Right lobe of liver (tissue), 6 donors: Measurements from ENCODE around the gene CRISPLD2. TPM values are rescaled to one million over a fixed set of nuclear protein-coding genes. Genes with fewer than 3 reads are reported as not detected.

Source experiments
- ATAC-seq, 4 donors: fragments of 200-7000 bp; cut with Tn5 transposase; one replicate each; pipeline ENCODE4 v1.9.1; 2020; ENCODE audit warnings: mild to moderate bottlenecking in 4 of 4, moderate library complexity in 4 of 4
- DNase-seq, 3 donors: peaks; one replicate each; pipeline ENCODE4 v3.0.0-alpha.2; 2020
- H3K27ac ChIP-seq, 3 donors: fragments of 200-600 bp; one replicate each; pipeline ENCODE4 v1.8.0; 2022
- H3K27me3 ChIP-seq, 2 donors: fragments of 200-600 bp; one replicate each; pipeline ENCODE4 v1.8.0; 2022
- H3K36me3 ChIP-seq, 4 donors: fragments of 200-600 bp; sonication (generic) in 1 of 4; one replicate each; pipeline versions ENCODE4 v1.5.1 to v1.8.0; 2017 to 2022; ENCODE audit warnings: control low read depth in 1 of 4
- H3K4me1 ChIP-seq, 4 donors: fragments of 200-600 bp; sonication (generic) in 1 of 4; one replicate each; pipeline versions ENCODE4 v1.5.1 to v1.8.0; 2017 to 2022; ENCODE audit warnings: control low read depth in 1 of 4
- H3K4me3 ChIP-seq, 3 donors: fragments of 200-600 bp; one replicate each; pipeline ENCODE4 v1.8.0; 2022
- H3K9me3 ChIP-seq, 4 donors: fragments of 200-600 bp; sonication (generic) in 1 of 4; one replicate each; pipeline versions ENCODE4 v1.5.1 to v1.8.0; 2017 to 2022; ENCODE audit warnings: control low read depth in 1 of 4
- POLR2A ChIP-seq: fragments of 450-650 bp; IDR thresholded peaks from one replicate; pipeline ENCODE4 v1.6.1; 2017; ENCODE audit warnings: antibody characterized with exemption, mild to moderate bottlenecking
- WGBS: methylation state at CpG from one replicate; pipeline ENCODE4 v1.1.6; 2018; ENCODE audit warnings: low coverage, low lambda C conversion rate; ENCODE audit not compliant: insufficient coverage; ENCODE audit errors: missing lambda C conversion rate; 5-methylcytosine and 5-hydroxymethylcytosine counted together
- intact Hi-C, 2 donors: fragments of 100-400 bp; cut with DNase I; formaldehyde crosslinking; loops; one replicate each; pipeline versions ENCODE4 v1.11.2 to v1.14.1; 2022
- total RNA-seq, 6 experiments: library from RNA; depleted of rRNA in 2 of 6; stranded (reverse); fragments of >200 nt in 2 of 6; fragmentation: NEBNext Ultra II Directional in 3 of 6; extraction: Animal tissue kit (Norgen Biotek cat#: 25700) in 3 of 6; gene quantifications; one replicate each; pipeline versions ENCODE4 v1.1.0 to v1.2.4, GENCODE V29; 2016 to 2023
- TF ChIP-seq, protein P1 (sequence below), 4 donors: fragments of 200-600 bp in 3 of 4; fragments of 450-650 bp in 1 of 4; IDR thresholded peaks; one replicate each; pipeline versions ENCODE4 v1.5.1 to v1.8.0; 2016 to 2022; ENCODE audit warnings: antibody characterized with exemption in 4 of 4, mild to moderate bottlenecking in 2 of 4
- donor health status: DM: no; HTN: yes; CAD: no.
- donor health status: DM: no; HTN: no; CAD: no.
- donor health status: DM: no; HTN: no; CAD: no.
- donor health status: DM: no; HTN: yes; CAD: no.
- donor health status: DM: no; HTN: yes; CAD: no.

The CRISPLD2 gene
- total RNA-seq, 6 experiments from 2014 or later = 2.9 to 14.8 (median 8.9) TPM

DNA sequence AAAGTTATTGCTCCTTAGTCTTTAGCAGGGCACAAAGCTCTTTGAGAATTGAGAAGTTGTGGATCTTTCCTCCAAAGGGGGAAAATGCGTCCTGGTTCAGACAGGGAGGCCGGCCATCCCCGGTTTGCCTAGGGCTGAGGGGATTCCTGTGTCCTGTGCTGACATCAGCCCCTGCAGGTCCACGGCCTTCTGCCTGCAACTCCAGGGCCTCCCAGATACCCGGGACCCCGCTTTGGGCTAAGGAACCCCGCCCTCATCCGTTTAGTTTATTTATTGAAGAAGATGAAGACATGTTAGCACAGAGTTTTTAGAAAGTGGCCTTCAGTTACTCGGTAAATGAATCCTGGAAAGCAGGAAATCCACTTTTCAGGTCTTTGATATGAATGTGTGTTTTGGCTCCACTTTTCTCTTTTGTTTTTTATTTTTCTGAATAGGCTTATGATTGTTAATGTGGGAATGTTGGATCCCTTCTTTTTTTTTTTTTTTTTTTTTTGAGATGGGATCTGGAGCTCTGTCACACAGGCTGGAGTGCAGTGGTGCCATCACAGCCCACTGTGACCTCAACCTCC, 65.6 kb downstream of the CRISPLD2 start:
- TF ChIP-seq, protein P1, sequence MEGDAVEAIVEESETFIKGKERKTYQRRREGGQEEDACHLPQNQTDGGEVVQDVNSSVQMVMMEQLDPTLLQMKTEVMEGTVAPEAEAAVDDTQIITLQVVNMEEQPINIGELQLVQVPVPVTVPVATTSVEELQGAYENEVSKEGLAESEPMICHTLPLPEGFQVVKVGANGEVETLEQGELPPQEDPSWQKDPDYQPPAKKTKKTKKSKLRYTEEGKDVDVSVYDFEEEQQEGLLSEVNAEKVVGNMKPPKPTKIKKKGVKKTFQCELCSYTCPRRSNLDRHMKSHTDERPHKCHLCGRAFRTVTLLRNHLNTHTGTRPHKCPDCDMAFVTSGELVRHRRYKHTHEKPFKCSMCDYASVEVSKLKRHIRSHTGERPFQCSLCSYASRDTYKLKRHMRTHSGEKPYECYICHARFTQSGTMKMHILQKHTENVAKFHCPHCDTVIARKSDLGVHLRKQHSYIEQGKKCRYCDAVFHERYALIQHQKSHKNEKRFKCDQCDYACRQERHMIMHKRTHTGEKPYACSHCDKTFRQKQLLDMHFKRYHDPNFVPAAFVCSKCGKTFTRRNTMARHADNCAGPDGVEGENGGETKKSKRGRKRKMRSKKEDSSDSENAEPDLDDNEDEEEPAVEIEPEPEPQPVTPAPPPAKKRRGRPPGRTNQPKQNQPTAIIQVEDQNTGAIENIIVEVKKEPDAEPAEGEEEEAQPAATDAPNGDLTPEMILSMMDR (IDR thresholded peaks at IDR 0.05) = no peak
- no peak for TF ChIP-seq POLR2A
- Histone ChIP-seq H3K27me3 (no peaks in the 10 kb centered on the region), H3K9me3 (no peaks in the 10 kb centered on the region), H3K36me3 (no peaks in the 10 kb centered on the region), H3K27ac (no peak overlapping the region), H3K4me3 (no peak overlapping the region), H3K4me1 (no peaks in the 10 kb centered on the region)
- 53% methylated on average over 6 of the region's 9 CpGs for WGBS
- intact Hi-C loops = no loop called here
- DNase-seq (no peak), ATAC-seq (peak in 2 of 4 donors; percentile 23 to 41)

DNA sequence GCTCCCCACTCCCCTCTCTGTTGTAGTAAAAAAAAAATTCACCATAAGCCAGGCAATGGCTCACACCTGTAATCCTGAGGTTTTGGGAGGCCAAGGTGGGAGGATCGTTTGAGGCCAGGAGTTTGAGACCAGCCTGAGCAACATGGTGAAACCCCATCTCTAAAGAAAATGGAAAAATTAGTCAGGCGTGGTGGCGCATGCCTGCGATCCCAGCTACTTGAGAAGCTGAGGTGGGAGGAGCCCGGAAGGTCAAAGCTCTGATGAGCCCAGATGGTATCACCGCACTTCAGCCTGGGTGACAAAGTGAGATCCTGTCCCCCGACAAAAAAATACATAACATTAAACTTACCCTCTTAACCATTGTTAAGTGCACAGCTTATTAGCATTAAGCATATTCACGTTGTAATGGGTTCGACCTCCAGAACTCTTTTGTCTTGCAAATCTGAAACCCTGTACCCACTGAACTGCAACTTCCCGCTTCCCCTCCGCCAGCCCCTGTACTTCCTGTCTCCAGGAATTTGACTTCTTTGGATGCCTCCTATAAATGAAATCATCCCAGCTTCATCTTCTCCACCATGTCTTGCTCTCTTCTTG, 66.8 kb downstream of the CRISPLD2 start:
- Histone ChIP-seq H3K4me3 (no peak overlapping the region), H3K36me3 (no peaks in the 10 kb centered on the region), H3K27ac (no peak overlapping the region), H3K9me3 (no peaks in the 10 kb centered on the region), H3K27me3 (no peaks in the 10 kb centered on the region), H3K4me1 (no peaks in the 10 kb centered on the region)
- no peak for TF ChIP-seq POLR2A
- TF ChIP-seq, protein P1 (IDR thresholded peaks at IDR 0.05) = no peak
- intact Hi-C loops = no loop called here
- 82% methylated on average over 5 of the region's 11 CpGs for WGBS
- ATAC-seq (no peak), DNase-seq (no peak)

DNA sequence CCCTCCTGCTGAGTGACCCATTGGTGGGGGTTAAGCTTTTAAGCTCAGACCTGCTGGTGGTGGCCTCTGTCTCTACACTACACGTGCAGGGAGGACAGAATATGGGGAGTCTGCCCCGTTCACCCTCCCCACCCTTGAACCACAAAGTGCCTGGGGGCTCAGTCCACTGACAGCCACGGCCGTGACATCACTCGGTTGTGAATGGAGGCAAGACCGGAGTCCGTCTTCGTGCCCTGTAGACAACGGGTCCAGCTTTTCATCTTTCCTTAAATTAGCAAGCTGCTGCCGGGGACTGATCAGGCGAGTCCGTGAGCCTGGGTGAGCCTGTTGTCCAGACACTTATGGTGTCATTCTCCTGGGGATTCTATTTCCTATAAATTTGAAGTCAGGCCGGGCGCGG, 67.4 kb downstream of the CRISPLD2 start:
- no peaks in the 10 kb centered on the region for H3K9me3 ChIP-seq
- H3K36me3 ChIP-seq = no peaks in the 10 kb centered on the region
- H3K4me1 ChIP-seq = no peaks in the 10 kb centered on the region
- intact Hi-C loops = no loop called here
- no peak overlapping the region for H3K4me3 ChIP-seq
- no peak overlapping the region for H3K27ac ChIP-seq
- ATAC-seq = no peak
- WGBS = 100% methylated on average over 2 of the region's 15 CpGs
- no peak for DNase-seq
- H3K27me3 ChIP-seq = no peaks in the 10 kb centered on the region
- TF ChIP-seq POLR2A = no peak
- TF ChIP-seq, protein P1 (IDR thresholded peaks at IDR 0.05) = no peak

DNA sequence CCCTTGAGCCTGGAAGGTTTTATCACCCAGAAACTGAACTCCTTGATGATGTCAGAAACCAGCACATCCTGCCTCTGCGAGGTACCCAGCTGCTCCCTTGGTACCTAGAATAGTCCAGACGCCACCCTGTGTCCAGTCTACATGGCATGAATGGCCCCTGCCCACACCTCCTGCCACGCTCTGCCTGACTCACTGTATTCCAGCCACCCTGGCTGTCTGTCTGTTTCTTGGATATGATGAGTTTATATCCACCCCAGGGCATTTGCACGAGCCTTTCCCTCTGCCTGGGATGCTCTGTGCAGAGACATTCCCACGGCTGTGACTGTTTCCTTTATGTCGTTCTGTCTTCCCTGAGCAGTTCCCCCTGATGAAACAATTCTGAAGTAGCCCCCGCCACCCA, 68.7 kb downstream of the CRISPLD2 start:
- Histone ChIP-seq H3K36me3 (no peaks in the 10 kb centered on the region), H3K27ac (no peak overlapping the region)

More for the DNA sequence above, 68.7 kb downstream of the CRISPLD2 start:
- no peaks in the 10 kb centered on the region for H3K27me3 ChIP-seq
- intact Hi-C loops = no loop called here
- TF ChIP-seq POLR2A = no peak
- TF ChIP-seq, protein P1 (IDR thresholded peaks at IDR 0.05) = no peak
- H3K9me3 ChIP-seq = no peaks in the 10 kb centered on the region
- H3K4me3 ChIP-seq = no peak overlapping the region
- peaks cover 0 to 2% (median 0%) of the 10 kb centered on the region in 4 donors for H3K4me1 ChIP-seq
- 89% methylated on average over 3 of the region's 7 CpGs for WGBS
- no peak for ATAC-seq
- DNase-seq = no peak
